HG03378 (cell line): ENCODE measurements around the gene CAPN12.

Source experiments
- ATAC-seq: cut with Tn5 transposase; IDR thresholded peaks from one replicate; pipeline ENCODE4 v1.9.1; 2021; ENCODE audit warnings: mild to moderate bottlenecking, moderate library complexity; ENCODE audit not compliant: unreplicated experiment

Gene CAPN12

DNA sequence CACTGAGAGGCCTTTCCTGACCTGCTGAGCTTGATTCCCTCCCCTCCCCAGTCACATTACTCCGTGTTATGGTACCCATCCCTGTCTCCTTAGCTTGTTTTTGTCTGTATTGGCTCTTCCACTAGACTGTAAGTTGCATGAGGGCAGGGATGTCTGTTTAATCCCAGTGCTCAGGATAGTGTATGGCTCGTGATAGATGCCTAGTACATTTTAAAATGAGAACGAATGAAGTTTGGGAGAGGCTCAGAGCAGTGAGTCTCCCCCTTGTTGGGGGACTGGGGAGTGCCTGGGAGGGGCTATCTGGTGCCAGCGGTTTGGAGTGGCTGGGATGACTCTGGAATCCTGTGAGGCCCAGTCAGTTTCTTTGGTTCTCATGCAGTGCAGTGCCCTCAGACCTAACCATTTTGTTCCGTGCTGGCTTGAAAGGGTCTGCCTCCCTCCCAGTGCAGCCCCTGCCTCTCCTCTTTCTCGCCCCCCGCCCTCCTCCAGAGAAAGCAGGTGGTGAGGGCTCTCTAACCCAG is 61.3 kb downstream of the CAPN12 start:
- no peak for ATAC-seq

DNA sequence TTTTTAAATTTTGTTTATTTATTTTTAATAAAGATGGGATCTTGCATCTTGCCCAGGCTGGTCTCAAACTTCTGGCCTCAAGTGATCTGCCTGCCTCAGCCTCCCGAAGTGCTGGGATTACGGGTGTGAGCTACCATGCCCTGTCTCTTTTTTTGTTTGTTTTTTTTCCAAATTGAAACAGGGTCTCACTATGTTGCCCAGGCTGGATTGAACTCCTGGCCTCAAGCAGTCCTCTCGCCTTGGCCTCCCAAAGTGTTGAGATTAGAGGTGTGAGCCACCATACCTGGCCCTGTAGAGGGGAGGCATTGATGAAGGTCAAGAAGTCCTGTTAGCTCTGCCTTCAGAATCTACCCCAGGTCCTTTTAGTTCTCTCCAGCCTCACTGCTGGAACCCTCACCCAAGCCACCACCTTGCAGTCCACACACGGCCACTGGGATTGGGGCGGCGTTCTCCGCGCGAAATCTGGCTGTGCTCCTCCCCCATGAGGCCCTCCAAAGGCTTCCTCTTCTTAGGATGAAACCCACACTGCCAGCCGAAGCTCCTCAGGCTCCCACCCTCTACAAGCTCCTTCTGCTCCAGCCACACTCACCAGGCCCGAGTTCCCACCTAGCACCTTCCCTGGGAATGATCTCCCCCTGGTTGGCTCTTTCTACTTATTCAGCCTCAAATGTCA is 61.9 kb downstream of the CAPN12 start:
- no peak for ATAC-seq
